HepG2 (cell line): ENCODE data around the gene HOXD4. TPM values are rescaled to one million over a fixed set of nuclear protein-coding genes. Genes with fewer than 3 reads are reported as not detected.

Experiments
- ATAC-seq: fragments of 200-7000 bp; cut with Tn5 transposase; 3 replicates; pipeline ENCODE4 v1.9.1; 2020; ENCODE audit warnings: mild to moderate bottlenecking, moderate library complexity
- BruUV-seq: library from RNA; stranded (reverse); fragments of 400-500 nt; replicated peaks from 2 replicates; lab custom pipeline; 2021; lab: Mats Ljungman, UMichigan
- CTCF ChIA-PET: fragments of 300-600 bp; formaldehyde crosslinking; extraction: SDS; loops from one replicate; lab custom pipeline; 2021; ENCODE audit warnings: low total read pairs, inconsistent platforms, low intra/inter-chr PET ratio; lab: Yijun Ruan, JAX
- POLR2A ChIA-PET: fragments of 350-600 bp; sonication (Branson Sonifier 250); formaldehyde crosslinking; loops from one replicate; lab custom pipeline; 2020; ENCODE audit warnings: antibody characterized with exemption, inconsistent platforms; lab: Yijun Ruan, JAX
- DNase-seq: peaks from one replicate; pipeline ENCODE4 v3.0.0-alpha.2; 2015; ENCODE audit warnings: low spot score
- FAIRE-seq: peaks from 3 replicates; lab custom pipeline; 2011; peaks lifted over from hg19 to GRCh38; lab: Jason Lieb, UNC
- H2AFZ ChIP-seq: one replicate; pipeline ENCODE4 v1.6.1; 2011; ENCODE audit warnings: low read length, inconsistent platforms
- H3K27ac ChIP-seq: fragments of 300-600 bp; 3 replicates; pipeline ENCODE4 v1.8.0; 2011; ENCODE audit warnings: mixed run types, mild to moderate bottlenecking, mixed read lengths, low read length, inconsistent platforms; ENCODE audit not compliant: insufficient read depth; ENCODE audit errors: extremely low read length
- H3K27me3 ChIP-seq, 2 experiments: fragments of 200-600 bp in 1 of 2; 2 replicates in 1 of 2; 3 replicates in 1 of 2; pipeline versions ENCODE4 v1.6.0 to v1.8.0; 2011; ENCODE audit warnings: low read length in 2 of 2, mild to moderate bottlenecking in 2 of 2, moderate library complexity in 2 of 2, inconsistent platforms in 1 of 2; ENCODE audit not compliant: insufficient read depth in 2 of 2, control insufficient read depth in 1 of 2
- H3K36me3 ChIP-seq, 2 experiments: fragments of 200-600 bp in 1 of 2; replicated peaks in 1 of 2; 2 replicates in 1 of 2; 3 replicates in 1 of 2; pipeline versions ENCODE4 v1.5.1 to v1.8.0; 2011; ENCODE audit warnings: low read length in 2 of 2, inconsistent platforms in 1 of 2; ENCODE audit not compliant: insufficient read depth in 2 of 2, control insufficient read depth in 1 of 2
- H3K4me1 ChIP-seq: 2 replicates; pipeline ENCODE4 v1.5.1; 2012; ENCODE audit warnings: low read length, inconsistent platforms; ENCODE audit not compliant: insufficient read depth
- H3K4me2 ChIP-seq: 2 replicates; pipeline ENCODE4 v1.6.0; 2011; ENCODE audit warnings: low read depth, low read length, inconsistent platforms
- H3K4me3 ChIP-seq, 3 experiments: fragments of 200-600 bp in 1 of 3; sonication (generic), shearing (Covaris generic) in 1 of 3; replicated peaks in 1 of 3; 2 replicates each; pipeline ENCODE4 v1.5.1; 2011 to 2016; ENCODE audit warnings: low read length in 3 of 3, inconsistent platforms in 2 of 3, low read depth in 2 of 3, mild to moderate bottlenecking in 2 of 3, control low read depth in 1 of 3, mixed read lengths in 1 of 3; ENCODE audit not compliant: insufficient read depth in 1 of 3
- H3K79me2 ChIP-seq: one replicate; pipeline ENCODE4 v1.6.1; 2011; ENCODE audit warnings: low read length, inconsistent platforms; ENCODE audit not compliant: insufficient read depth
- H3K9ac ChIP-seq: 2 replicates; pipeline ENCODE4 v1.6.0; 2011; ENCODE audit warnings: mild to moderate bottlenecking, low read depth, low read length, inconsistent platforms; ENCODE audit not compliant: insufficient read depth
- H3K9me3 ChIP-seq: 2 replicates; pipeline ENCODE4 v1.5.1; 2012; ENCODE audit warnings: mild to moderate bottlenecking, low read length
- H4K20me1 ChIP-seq: 2 replicates; pipeline ENCODE4 v1.6.0; 2011; ENCODE audit warnings: inconsistent platforms, mild to moderate bottlenecking, low read length, moderate library complexity; ENCODE audit not compliant: insufficient read depth
- ARID3A ChIP-seq: IDR thresholded peaks from 2 replicates; pipeline ENCODE4 v1.6.1; 2012; ENCODE audit warnings: low read depth, low read length, improper control_type of control experiment
- CCDC6 ChIP-seq: sonication (generic); formaldehyde crosslinking; IDR thresholded peaks from 2 replicates; pipeline ENCODE4 v1.8.1; 2022; ENCODE audit warnings: mild to moderate bottlenecking, missing genetic modification reagents, moderate library complexity
- CTCF ChIP-seq: sonication (generic); formaldehyde crosslinking; IDR thresholded peaks from 2 replicates; pipeline ENCODE4 v1.5.0; 2020; ENCODE audit warnings: mild to moderate bottlenecking, missing genetic modification reagents, moderate library complexity
- GRHL1 ChIP-seq: sonication (generic); formaldehyde crosslinking; conservative IDR thresholded peaks from 2 replicates; pipeline ENCODE4 v1.8.0; 2022; ENCODE audit warnings: missing genetic modification reagents
- HIVEP1 ChIP-seq: sonication (generic); formaldehyde crosslinking; IDR thresholded peaks from 2 replicates; pipeline ENCODE4 v1.4.0; 2020; ENCODE audit warnings: mild to moderate bottlenecking, missing genetic modification reagents
- PPARG ChIP-seq: conservative IDR thresholded peaks from 2 replicates; pipeline ENCODE4 v1.6.1; 2016; ENCODE audit warnings: missing biosample characterization, missing genetic modification reagents
- RAD21 ChIP-seq: fragments of 450-650 bp; formaldehyde crosslinking; IDR thresholded peaks from 2 replicates; pipeline ENCODE4 v1.5.0; 2020; ENCODE audit warnings: mild to moderate bottlenecking
- SAFB2 ChIP-seq: sonication (generic); formaldehyde crosslinking; IDR thresholded peaks from 2 replicates; pipeline ENCODE4 v1.5.1; 2020; ENCODE audit warnings: missing genetic modification reagents, low read depth, mild to moderate bottlenecking, borderline replicate concordance
- SMC3 ChIP-seq: IDR thresholded peaks from 2 replicates; pipeline ENCODE4 v1.6.1; 2011; ENCODE audit warnings: low read length, improper control_type of control experiment
- STAG1 ChIP-seq: sonication (generic); formaldehyde crosslinking; IDR thresholded peaks from 2 replicates; pipeline ENCODE4 v1.4.0; 2020; ENCODE audit warnings: missing genetic modification reagents
- ZFP36 ChIP-seq: fragments of 150-350 bp; IDR thresholded peaks from 2 replicates; pipeline ENCODE4 v1.6.1; 2018; ENCODE audit warnings: borderline replicate concordance, low read length, low read depth; ENCODE audit not compliant: partially characterized antibody
- ZGPAT ChIP-seq: IDR thresholded peaks from 2 replicates; pipeline ENCODE4 v1.6.1; 2016; ENCODE audit warnings: mild to moderate bottlenecking
- ZNF143 ChIP-seq: sonication (generic); formaldehyde crosslinking; IDR thresholded peaks from 2 replicates; pipeline ENCODE4 v1.4.0; 2020; ENCODE audit warnings: missing genetic modification reagents
- ZNF788 ChIP-seq: sonication (generic); formaldehyde crosslinking; IDR thresholded peaks from 2 replicates; pipeline ENCODE4 v1.5.0; 2020; ENCODE audit warnings: mild to moderate bottlenecking, missing genetic modification reagents, borderline replicate concordance
- WGBS: methylation state at CpG from one replicate; pipeline ENCODE4 v1.1.6; 2017; ENCODE audit warnings: low lambda C conversion rate; 5-methylcytosine and 5-hydroxymethylcytosine counted together
- in situ Hi-C: cut with HindIII; loops from 2 replicates; pipeline ENCODE4 v1.10.0; 2017; ENCODE audit warnings: low pct_unique_long_range_greater_than_20kb; ENCODE audit not compliant: extremely low pct_ligation_motif_present
- intact Hi-C: fragments of 100-400 bp; cut with micrococcal nuclease; formaldehyde crosslinking; loops from one replicate; pipeline ENCODE4 v1.10.0; 2022; ENCODE audit not compliant: unreplicated experiment
- polyA plus RNA-seq, 8 experiments: library from polyadenylated mRNA; depleted of rRNA in 3 of 8; stranded (reverse) in 7 of 8; unstranded in 1 of 8; fragments of >200 nt; fragmentation: Illumina TruSeq in 4 of 8; extraction: Trizol in 4 of 8; gene quantifications; 2 replicates each; pipeline versions ENCODE4 v1.2.1 to v1.2.3, GENCODE V29; 2011 to 2016; ENCODE audit warnings: low read depth in 4 of 8, missing spikeins in 1 of 8, mixed read lengths in 1 of 8; ENCODE audit not compliant: insufficient read depth in 1 of 8
- total RNA-seq, 5 experiments: library from RNA; depleted of rRNA; stranded (reverse); fragments of >200 nt; fragmentation: Illumina TruSeq; extraction: Trizol; gene quantifications; 2 replicates each; pipeline ENCODE4 v1.2.3, GENCODE V29; 2016; ENCODE audit warnings: low read depth in 1 of 5

The HOXD4 gene
- total and polyA plus RNA-seq, 2 of the 13 experiments (the other 11 are each of a cell fraction or from before 2014, with no cell fraction given) = not detected

- no peaks in the 10 kb centered on the region for H3K79me2 ChIP-seq
- no peaks in the 10 kb centered on the region; the same call in 1 of the 2 replicates for H4K20me1 ChIP-seq
- in situ Hi-C loops = loop anchor here (5.0 kb wide), 4 partner anchors 425 to 1020 kb away; no protein-coding TSS in a partner anchor
- no peak overlapping the region for H3K4me2 ChIP-seq
- H3K9me3 ChIP-seq = no peaks in the 10 kb centered on the region
- ATAC-seq = no peak
- no peak overlapping the region for H2AFZ ChIP-seq
- CTCF ChIA-PET = interaction anchor here (0.7 to 3.0 kb wide), 10 partner anchors 14 to 1021 kb away, joined by 3 to 44 read pairs (median 8); no protein-coding TSS in a partner anchor
- H3K9ac ChIP-seq = no peak overlapping the region
- WGBS = 2% methylated on average over 13 of the region's 13 CpGs
- POLR2A ChIA-PET = no interaction called here
- H3K27me3 ChIP-seq = peaks cover 15 to 81% of the 10 kb centered on the region in 2 experiments
- H3K36me3 ChIP-seq = no peaks in the 10 kb centered on the region
- BruUV-seq = no TSS peak
- H3K27ac ChIP-seq = no peak overlapping the region
- no peaks in the 10 kb centered on the region for H3K4me1 ChIP-seq
- peak; percentile 13 for DNase-seq
- peak; percentile 83 for FAIRE-seq
- TF ChIP-seq ZNF143 (CRISPR knock-in tag) (no peak), CTCF (CRISPR knock-in tag) (peak; percentile 79), SMC3 (peak; percentile 86), STAG1 (peak; percentile 97), CCDC6 (CRISPR knock-in tag) (no peak), RAD21 (CRISPR knock-in tag) (peak; percentile 76; the same call in 1 of the 2 replicates), ARID3A (peak; percentile 81), ZGPAT (0 out of 2 replicates have a peak, but pooled peaks have one; percentile 24), HIVEP1 (CRISPR knock-in tag) (no peak), ZFP36 (peak; percentile 56), ZNF788 (no peak), SAFB2 (CRISPR knock-in tag) (no peak), PPARG (0 out of 2 replicates have a peak, but pooled peaks have one; percentile 21), GRHL1 (CRISPR knock-in tag) (no peak)
- TF ChIP-seq, all 625 proteins: peak for 8
- intact Hi-C loops = loop anchor here (1.0 to 2.0 kb wide), 4 partner anchors 427 to 1022 kb away; no protein-coding TSS in a partner anchor
- no peak overlapping the region for H3K4me3 ChIP-seq
Observed at GRCh38 chr2:176126929-176127773, 24.2 kb upstream of the HOXD4 start.
